GM19240 (cell line): ENCODE data around the gene SPN.
"Not testable (repeated sequence)": the region's sequence is repeated elsewhere in the genome, so short reads cannot be mapped to it uniquely, and the experiment has no call there.

ENCODE experiments used
- DNase-seq: peaks from one replicate; pipeline ENCODE4 v3.0.0; 2011; ENCODE audit warnings: low spot score; ENCODE audit not compliant: insufficient read length

The SPN gene

DNA sequence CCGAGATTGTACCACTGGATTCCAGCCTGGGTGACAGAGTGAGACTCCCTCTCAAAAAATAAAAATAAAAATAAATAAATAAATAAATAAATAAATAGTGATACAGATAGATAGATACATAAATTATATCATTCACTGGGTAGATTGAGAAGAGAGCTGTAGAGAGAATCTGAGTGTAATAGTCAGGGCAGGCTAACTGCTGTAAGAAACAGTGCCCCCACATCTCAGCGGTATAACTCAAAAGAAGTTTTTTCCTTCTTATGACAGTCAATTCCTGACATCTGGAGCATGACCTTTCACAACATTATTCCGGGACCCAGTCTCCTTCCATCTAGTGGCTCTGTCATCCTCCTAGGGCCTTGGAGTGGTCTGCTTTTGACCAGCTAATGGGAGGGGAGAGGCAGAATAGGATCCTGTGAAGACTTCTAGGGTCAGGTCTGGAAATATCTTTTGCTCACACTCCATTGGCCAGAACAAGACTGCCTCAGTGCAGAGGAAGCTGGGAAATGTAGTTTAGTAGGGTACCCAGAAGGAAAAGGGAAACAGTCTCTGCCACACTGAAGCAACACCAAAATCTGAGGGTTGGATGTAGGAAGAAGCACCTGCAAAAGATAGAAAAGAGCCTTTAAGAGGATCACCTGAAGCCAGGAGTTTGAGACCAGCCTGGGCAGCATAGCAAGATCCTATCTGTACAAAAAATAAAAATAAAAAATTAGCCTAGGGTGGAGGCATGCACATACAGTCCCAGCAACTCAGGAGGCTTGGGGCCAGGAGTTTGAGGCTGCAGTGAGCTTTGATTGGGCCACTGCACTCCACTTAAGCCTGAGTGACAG, 13.0 kb downstream of the SPN start:
- no peak for DNase-seq

DNA sequence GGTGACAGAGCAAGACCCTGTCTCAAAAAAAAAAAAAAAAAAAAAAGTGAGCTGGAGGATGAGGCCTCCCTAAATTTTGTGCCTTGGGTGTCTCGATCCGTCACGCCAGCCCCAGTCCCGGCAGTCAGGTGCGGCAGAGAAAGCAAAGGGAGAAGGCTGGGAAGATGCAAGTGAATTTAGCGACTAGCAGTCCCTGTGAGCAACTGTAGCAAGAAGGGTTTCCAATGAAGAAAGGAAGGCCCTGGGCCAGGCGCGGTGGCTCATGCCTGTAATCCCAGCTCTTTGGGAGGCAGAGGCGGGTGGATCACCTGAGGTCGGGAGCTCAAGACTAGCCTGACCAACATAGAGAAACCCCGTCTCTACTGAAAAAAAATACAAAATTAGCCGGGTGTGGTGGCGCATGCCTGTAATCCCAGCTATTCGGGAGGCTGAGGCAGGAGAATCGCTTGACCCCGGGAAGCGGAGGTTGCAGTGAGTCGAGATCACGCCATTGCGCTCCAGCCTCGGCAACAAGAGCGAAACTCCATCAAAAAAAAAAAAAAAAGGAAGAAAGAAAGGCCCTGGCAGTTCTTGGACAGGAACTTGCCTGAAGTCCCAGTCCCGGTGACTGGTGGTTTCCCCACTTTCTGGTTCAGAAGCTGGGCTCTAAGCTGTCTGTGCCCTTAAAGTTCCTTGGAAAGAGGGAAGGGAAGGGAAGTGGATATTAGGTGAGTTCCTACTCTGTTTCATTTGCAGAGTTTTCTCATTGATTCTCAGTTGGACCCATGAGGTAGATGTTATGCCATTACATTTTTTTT, 14.1 kb downstream of the SPN start:
- DNase-seq: no peak

DNA sequence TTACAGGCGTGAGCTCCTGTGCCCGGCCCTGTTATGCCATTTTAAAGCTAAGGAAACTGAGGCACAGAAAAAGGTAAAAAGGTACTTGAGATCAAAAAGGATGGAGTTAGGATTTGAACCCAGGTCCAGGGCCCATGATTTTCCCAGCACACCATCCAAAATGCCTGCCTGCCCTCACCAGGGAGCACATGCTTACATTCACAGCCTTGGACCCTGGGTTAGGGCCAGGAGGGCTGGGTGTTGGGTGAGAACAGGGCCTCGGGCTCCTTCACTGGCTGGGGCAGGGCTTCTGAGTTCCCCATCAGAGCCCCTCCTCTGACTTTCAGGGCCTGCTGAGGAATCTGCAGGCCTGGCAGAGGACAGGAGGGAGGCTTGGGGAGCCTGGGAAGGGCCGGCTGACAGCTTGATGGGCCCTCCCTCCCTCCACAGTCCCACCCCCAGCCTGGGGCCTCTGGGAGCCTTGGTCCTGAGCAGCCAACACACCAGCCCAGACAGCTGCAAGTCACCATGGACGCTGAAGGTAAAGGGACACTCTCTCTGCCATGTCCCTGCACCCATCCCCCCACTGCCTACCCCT, 15.7 kb downstream of the SPN start, which contains the start of gene QPRT:
QPRT (plus strand) TSS at position 490 of the 577 bp plus-strand sequence; CDS start at position 508, 18 bp downstream.
- peak; percentile 61 for DNase-seq

DNA sequence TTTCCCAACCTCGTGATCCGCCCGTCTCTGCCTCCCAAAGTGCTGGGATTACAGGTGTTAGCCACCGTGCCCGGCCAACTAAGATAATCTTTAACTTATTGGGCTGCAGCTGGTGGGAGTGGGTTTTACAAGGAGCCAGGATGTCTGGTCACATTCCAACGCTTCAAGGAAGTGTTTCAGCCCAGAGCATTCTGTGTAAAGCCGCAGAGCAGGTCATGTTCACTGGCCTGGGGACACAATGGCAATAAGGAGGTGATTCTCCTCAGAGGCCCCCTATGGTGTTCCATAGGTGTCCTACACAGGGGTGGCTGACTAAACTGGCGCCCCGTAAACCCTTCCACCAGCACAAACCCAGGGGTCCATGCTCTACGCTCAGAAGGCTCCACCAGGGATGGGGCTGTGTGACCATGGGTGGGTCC, 17.1 kb downstream of the SPN start:
- DNase-seq: no peak

DNA sequence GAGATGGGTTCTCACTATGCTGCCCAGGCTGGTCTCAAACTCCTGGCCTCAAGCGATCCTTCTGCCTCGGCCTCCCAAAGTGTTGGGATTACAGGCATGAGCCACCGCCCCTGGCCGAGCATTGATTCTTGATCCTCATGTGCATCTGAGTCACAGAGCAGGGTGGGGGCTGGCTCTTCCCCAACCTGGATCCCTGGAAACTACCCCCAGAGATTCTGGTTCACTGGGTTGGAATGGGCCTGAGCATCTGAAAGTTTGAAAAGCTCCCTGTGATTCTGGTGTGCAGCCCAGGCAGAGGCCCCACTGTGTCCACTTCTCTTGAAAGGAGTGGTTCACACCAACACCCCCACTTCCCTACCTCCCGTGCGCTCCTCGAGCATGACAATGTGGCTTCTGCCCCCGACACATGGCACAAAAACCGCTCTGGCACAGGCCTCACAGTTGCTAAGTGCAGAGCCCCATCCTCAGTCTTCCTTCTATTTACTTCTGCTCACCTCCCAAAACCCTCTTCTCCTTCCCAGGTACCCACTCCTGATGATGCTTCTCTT, 20.6 kb downstream of the SPN start:
- DNase-seq: no peak

DNA sequence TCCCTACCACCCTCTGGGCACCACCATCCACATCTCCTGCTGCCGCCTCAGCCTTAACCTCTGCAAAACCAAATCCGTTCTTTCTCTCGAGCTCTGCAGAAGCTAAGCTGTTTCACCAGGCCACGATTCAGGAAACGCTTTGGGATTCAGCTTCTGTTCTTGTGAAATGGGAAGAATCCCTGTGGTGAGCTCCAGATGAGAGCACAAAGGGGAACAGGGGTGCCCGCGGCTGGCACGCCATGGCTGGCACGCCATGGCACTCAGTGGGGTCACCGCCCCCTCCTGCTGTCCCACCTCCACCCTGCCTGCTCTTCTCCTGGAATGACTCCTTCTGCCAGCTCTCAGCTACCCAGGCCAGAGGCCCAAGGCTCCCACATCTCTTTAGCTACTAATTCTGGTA, 21.6 kb downstream of the SPN start:
- no peak for DNase-seq

DNA sequence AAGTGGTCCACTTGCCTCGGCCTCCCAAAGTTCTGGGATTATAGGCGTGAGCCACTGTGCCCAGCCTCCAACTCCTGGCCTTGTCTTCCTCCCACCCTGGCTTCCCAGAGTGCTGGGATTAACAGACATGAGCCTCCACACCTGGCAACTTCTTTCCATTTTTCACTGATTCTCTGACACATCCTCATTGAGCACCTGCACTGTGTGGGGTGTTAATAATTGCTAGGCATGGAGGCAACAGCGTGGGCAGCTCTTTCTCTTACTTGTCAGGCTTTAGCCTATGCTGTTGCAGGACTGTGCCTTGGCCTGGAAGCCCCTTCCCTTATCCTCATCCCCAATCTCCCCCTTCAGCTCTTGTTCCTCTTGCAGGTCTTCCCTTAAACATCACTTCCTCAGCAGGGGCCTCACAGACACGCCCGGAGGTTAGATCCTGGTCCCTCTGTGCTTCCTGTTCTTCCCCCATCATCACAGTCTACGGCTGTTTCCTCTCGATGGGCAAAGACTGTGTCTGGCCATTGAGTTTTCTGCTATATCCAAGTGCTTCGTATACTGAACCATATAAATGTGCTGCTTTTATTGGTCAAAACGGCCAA, 23.8 kb downstream of the SPN start:
- no peak for DNase-seq

DNA sequence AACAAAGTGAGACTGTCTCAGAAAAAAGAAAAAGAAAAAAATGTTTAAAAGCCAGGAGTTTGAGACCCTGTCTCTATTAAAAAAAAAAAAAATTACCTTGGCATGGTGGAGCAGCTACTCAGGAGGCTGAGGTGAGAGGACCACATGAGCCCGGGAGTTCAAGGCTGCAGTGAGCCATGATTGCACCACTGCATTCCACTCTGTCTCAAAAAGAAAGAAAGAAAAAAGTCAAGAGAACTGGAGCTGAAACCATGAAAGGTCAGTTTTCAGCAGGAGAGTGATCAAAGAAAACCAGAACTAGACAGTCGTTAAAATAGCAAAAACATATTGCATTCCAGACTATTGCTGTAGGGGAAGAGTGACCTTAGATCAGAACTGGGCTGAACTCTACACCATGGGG, 24.7 kb downstream of the SPN start:
- no peak for DNase-seq

DNA sequence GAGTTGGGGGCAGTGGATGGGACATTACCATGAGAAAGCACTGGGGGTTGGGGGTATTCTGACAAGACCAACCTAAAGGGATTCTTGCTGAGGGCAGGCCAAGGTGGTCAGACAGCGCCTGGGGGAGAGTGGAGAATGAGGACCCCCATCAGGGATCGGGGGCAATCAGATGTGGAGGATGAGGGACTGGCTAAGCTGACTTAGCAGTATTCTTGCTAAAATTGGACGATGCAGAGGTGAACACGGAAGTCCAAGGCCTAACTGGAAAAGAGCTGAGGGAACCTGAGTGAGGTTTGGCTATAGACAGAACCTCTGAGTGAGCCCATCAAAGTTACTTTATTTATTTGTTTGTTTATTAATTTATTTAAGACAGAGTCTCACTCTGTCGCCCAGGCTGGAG, 25.1 kb downstream of the SPN start:
- DNase-seq: no peak

DNA sequence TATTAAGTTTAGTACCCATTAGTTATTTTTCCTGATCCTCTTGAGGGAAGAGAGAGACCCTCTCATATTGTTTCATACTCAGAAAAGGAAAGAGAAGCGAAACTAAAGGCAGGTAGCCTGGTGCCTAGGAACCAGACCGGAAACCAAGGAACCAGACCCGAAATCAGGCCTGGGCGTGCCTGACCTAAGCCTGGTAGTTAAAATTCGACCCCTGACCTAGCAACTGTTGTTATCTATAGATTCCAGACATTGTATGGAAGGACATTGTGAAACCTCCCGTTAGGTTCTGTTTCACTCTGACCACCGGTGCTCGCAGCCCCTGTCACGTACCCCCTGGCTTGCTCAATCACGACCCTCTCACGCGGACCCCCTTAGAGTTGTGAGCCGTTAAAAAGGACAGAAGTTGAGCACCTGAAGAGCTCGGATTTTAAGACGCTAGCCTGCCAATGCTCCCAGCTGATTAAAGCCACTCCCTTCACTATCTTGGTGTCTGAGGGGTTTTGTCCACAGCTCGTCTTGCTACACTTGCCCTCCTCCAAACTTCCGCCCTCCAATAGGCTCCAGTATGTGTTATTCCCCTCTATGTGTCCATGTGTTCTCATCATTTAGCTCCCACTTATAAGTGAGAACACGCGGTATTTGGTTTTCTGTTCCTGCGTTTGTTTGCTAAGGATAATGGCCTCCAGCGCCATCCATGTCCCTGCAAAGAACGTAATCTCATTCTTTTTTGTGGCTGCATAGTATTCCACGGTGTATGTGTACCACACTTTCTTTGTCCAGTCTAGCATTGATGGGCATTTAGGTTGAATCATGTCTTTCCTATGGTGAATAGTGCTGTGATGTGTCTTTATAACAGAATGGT, 26.7 kb downstream of the SPN start:
- DNase-seq: not testable (repeated sequence)

DNA sequence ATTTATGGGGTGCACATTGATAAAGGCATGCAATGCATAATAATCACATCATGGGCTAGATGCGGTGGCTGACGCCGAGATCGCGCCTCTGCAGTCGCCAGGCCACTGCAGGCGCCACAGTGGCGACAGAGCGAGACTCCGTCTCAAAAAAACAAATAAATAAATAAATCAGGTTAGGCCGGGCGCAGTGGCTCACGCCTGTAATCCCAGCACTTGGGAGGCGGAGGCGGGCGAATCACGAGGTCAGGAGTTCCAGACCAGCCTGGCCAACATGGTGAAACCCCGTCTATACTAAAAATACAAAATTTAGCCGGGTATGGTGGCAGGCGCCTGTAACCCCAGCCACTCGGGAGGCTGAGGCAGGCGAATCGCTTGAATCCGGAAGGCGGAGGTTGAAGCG, 29.6 kb downstream of the SPN start:
- not testable (repeated sequence) for DNase-seq

DNA sequence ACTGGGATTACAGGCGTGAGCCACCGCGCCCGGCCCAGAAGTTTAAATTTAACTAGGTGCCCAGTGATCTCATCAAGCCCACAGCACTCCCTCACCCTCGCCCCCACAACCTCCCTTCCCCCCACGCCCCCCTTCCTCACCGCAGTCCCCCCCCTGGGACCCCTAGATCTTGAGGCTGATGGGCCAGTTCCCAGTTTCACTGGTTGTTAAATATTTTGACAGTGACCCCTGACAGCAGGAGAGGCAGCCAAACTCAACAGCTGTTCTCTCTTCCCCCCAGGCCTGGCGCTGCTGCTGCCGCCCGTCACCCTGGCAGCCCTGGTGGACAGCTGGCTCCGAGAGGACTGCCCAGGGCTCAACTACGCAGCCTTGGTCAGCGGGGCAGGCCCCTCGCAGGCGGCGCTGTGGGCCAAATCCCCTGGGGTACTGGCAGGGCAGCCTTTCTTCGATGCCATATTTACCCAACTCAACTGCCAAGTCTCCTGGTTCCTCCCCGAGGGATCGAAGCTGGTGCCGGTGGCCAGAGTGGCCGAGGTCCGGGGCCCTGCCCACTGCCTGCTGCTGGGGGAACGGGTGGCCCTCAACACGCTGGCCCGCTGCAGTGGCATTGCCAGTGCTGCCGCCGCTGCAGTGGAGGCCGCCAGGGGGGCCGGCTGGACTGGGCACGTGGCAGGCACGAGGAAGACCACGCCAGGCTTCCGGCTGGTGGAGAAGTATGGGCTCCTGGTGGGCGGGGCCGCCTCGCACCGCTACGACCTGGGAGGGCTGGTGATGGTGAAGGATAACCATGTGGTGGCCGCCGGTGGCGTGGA, 31.5 kb downstream of the SPN start:
- DNase-seq: no peak

DNA sequence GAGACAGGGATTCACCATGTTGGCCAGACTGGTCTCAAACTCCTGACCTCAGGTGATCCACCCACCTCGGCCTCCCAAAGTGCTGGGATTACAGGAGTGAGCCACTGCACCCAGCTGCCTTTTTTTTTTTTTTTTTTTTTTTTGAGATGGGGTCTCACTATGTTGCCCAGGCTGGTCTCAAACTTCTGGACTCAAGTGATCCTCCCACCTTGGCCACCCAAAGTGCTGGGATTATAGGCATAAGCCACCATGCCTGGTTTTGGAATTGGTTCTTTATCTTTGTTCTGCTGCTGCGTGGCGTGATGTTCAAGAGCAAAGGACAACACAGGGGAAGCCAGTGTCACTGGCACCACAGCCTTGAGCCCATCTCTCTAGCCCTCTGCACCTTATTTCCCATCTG, 32.6 kb downstream of the SPN start:
- DNase-seq: not testable (repeated sequence)

DNA sequence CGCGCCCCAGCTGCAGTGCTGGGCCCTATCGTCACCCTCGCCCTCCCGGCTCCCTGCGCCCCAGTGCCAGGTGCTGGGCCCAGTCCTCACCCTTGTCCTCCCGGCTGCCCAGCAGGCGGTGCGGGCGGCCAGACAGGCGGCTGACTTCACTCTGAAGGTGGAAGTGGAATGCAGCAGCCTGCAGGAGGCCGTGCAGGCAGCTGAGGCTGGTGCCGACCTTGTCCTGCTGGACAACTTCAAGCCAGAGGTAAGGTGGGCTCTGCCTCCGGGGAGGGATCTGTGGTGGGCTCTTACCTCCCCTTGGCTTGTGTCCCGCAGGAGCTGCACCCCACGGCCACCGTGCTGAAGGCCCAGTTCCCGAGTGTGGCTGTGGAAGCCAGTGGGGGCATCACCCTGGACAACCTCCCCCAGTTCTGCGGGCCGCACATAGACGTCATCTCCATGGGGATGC, 33.9 kb downstream of the SPN start:
- no peak for DNase-seq

DNA sequence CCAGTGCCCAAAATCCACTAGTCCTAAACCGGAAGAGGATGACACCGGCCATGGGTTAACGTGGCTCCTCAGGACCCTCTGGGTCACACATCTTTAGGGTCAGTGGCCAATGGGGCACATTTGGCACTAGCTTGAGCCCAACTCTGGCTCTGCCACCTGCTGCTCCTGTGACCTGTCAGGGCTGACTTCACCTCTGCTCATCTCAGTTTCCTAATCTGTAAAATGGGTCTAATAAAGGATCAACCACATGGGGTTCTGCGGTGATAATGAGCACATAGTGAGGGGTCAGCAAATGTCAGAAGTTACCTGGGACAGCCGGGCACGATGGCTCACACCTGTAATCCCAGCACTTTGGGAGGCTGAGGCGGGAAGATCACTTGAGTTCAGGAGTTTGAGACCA, 34.3 kb downstream of the SPN start:
- DNase-seq: no peak

DNA sequence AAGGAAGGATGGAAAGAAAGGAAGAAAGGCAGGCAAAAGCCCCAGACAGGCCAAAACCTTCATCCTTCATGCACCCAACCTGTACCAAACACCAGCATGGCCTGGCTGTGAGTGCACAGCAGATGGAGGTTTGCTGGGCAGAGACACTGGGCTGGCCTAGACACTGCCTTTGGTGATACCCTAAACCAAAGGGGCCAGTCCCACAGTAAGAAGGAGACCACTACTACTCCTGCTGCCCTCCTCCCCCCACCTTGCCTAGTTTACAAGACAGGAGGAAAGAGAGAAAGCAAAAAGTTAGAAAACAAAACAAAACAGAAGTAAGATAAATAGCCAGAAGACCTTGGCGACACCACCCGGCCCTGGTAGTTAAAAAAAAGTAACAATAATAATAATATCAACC, 35.0 kb downstream of the SPN start:
- no peak for DNase-seq

DNA sequence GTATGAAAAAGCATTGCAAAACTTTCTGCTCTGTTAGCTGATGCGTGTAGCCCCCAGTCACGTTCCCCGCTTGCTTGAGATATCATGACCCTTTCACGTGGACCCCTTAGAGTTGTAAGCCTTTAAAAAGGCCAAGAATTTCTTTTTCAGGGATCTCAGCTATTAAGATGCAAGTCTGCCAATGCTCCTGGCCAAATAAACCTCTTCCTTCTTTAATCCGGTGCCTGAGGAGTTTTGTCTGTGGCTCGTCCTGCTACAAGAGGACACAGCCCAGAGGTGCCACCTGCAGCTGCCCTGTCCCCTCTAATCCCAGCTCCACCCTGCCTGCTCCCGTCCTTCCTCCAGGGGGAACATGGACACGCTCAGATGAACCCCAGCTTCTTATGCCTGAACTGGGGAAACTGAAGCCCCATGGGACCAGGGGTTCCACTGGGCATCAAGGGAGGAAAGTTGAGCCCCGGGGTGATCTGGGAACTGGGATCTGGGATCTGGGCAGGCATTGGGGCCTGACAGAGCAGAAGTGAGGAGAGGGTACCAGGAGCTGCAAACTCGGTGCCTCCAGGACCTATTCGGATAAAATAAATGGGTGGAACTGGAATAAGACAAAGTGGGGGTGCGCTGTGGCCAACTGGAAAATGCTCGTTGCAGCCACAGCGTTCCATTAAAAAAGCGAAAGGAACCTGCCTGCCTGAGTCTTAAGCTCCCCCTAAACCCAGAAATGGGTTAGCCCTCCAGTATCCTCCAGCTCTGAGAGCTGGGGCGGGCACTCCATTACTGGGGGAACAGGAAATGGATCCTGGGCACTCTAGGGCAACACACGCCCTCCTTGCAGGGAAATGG, 35.7 kb downstream of the SPN start:
- no peak for DNase-seq

DNA sequence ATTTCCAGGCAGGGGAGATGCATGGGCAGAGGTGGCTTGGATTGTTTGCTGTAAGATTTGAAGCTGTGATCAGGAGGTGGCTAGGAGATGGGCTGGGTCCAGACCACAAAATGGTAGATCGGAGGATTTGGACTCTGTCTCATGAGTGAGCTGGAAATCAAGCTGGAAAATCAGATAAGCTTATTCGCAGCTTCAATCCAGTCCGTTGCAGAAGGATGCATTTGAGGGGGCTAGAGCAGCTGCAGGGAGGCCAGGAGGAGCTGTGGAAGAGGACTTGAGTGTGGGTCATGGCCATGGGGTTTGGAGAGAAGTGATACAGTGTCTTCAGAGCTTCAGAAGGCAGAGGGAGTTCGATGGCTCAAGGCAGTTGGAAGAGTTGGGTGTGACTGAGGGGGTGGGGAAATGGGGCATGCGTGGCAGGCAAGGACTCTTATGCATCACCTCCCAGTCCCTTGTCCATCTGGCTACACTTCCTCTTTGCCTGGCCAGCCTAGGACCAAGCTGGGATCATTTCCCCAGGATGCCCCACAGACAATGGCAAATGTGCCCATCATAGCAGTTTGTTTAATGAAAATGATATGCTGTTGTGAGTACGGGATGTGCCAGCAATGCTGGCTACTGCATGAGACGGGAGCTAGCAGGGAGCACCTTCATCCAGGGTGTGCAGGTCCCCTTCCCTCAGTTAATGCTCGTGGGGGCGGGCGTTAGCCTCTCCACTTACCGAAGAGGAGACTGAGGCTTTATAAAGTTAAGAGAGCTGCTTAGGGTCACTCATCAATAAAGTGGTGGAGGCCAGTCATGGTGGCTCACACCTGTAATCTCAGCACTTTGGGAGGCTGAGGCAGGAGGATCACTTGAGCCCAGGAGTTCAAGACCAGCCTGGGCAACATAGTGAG, 36.5 kb downstream of the SPN start:
- DNase-seq: no peak
